Measurements from ENCODE around the gene VPS35.

- TF ChIP-seq MYNN (tag by site-specific recombination; IDR thresholded peaks at IDR 0.05; ENCODE audit: borderline replicate concordance) (no peak), CTCF (tag by site-specific recombination; IDR thresholded peaks at IDR 0.05) (no peak), ZNF530 (tag by site-specific recombination; IDR thresholded peaks at IDR 0.05; ENCODE audit: low read depth) (no peak), ZFP3 (tag by site-specific recombination; IDR thresholded peaks at IDR 0.05; ENCODE audit: low read depth) (no peak), TCF7L2 (IDR thresholded peaks at IDR 0.05; ENCODE audit: borderline replicate concordance, low read depth, low read length) (no peak), ZNF837 (tag by site-specific recombination; IDR thresholded peaks at IDR 0.05) (no peak), PRDM1 (tag by site-specific recombination; IDR thresholded peaks at IDR 0.05) (no peak), SP2 (tag by site-specific recombination; IDR thresholded peaks at IDR 0.05) (no peak; the same call in 1 of the 2 replicates), ZFP37 (tag by site-specific recombination; IDR thresholded peaks at IDR 0.05) (no peak), YY1 (tag by site-specific recombination; IDR thresholded peaks at IDR 0.05) (no peak)
Observed at GRCh38 chr16:46688101-46688653, 801 bp downstream of the VPS35 start.
